OCI-LY7 (cell line): ENCODE measurements around the gene ANO4.

Experiments
- CTCF ChIP-seq: fragments of 200-600 bp; sonication (generic); conservative IDR thresholded peaks from 2 replicates; pipeline ENCODE4 v1.5.1; 2014; ENCODE audit warnings: mild to moderate bottlenecking, antibody characterized with exemption, low read length, moderate library complexity, mixed read lengths
- EZH2phosphoT487 ChIP-seq: fragments of 200-600 bp; sonication (generic); IDR thresholded peaks from 2 replicates; pipeline ENCODE4 v1.6.1; 2018; ENCODE audit warnings: low read depth, borderline replicate concordance, mild to moderate bottlenecking, mixed run types, antibody characterized with exemption, low read length, moderate library complexity, mixed read lengths

- TF ChIP-seq CTCF, result no peak
- TF ChIP-seq EZH2phosphoT487, result no peak
These were observed 214.7 kb downstream of the ANO4 start for GRCh38 chr12:101009274-101009673.
